CD4-positive, alpha-beta T cell treated with Interleukin-2 at 100 ng/mL for 4 hours (primary cell): ENCODE measurements around the gene DMAC2.
"Not testable (repeated sequence)": the region's sequence is repeated elsewhere in the genome, so short reads cannot be mapped to it uniquely, and the experiment has no call there.

Experiments
- DNase-seq: peaks from one replicate; pipeline ENCODE4 v3.0.0-alpha.2; 2020; ENCODE audit warnings: low spot score

Gene DMAC2

GRCh38 chr19:41422456-41422855, 17.3 kb downstream of the DMAC2 start:
- no peak for DNase-seq

GRCh38 chr19:41421973-41422372, 17.7 kb downstream of the DMAC2 start:
- DNase-seq: no peak

DNA sequence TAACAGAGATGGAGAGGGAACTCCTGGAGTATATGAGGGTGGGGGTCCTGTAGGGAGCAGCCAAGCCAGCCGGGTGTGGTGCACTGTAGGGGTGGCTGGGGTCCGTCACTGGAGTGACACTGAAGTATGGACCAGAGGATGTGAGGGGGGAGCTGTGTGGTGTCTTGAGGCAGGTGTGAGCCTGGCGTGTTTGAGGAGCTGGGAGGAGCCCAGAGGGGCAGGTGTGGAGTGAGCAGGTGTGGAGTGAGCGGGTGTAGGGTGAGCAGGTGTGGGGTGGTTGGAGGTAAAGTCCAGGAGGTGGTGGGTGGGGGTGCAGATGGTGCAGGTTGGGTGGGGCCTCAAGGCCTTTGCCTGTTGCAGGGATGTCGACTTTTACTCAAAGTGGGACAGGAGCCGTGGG, 18.4 kb downstream of the DMAC2 start:
- DNase-seq: no peak

DNA sequence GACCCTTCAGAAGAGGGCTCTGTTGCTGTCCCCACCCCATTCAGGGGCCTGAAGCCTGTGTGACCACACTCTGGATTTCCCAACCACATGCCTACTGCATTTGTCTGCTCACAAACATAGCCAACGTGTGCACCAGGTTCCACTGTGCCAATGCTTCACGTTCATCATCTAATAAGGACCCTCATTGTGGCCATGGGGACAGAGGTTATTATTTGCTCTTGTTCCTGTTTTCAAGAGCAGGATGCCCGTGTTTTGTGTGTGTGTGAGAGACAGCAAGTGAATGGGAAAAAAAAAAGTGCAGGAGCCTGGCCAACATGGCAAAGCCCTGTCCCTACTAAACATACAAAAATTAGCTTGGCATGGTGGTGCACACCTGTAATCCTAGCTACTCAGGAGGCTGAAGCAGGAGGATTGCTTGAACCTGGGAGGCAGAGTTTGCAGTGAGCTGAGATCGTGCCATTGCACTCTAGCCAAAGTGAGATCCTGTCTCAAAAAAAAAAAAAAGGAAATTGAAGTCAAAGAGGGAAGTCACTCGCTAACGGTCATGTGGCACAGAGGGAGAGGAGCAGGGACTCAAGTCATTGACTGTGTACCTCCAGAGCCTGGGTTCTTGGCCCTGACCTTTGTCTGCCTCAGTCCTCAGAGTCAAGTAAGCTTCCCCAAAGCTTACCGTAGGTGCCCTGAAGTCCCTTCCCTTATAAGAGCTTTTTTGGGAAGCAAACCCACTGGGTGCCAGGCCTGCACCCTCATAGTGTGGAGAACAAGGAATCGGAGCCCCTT, 19.4 kb downstream of the DMAC2 start:
- no peak for DNase-seq

DNA sequence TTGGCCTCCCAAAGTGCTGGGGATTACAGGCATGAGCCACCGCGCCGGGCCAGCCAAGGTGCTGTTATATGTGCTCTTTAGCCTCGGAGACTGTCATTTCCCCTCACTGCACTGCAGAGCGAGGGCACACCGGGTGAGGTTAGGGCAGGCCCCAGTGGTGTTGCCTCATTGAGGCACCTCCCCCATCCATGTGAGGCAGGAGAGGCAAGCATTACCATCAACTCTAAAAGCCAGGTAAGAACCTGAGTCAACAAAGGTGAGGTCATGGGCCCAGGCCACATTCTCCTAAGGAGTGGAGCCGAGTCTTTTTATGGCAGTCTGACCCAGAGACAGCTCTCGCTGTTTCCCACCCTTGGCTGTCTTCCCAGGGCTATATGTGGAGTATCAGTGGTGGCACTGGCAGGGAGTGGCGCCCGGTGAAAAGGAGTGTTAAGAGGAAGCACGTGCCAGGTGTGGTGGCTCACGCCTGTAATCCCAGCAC, 23.5 kb downstream of the DMAC2 start:
- no peak for DNase-seq

GRCh38 chr19:41415154-41415571, 24.5 kb downstream of the DMAC2 start:
- DNase-seq: no peak

DNA sequence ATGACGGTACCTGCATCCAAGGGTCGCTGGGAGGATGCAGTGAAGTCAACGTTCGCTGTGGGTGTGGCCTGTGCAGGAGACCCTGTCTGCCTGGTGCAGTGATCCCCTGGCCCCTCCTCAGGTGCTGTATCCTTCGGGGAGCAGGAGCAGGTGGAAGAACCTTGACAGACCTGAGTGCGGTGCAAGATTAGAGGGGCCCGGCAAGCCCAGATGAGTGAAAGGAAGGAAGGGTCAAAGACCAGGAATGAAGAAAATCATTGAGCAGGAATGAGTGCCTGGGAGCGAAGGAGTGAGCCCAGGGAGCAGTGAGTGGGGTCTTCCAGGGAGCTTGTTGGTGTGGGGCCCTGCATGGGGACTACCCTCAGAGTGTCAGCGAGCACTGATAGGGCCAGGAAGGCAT, 25.3 kb downstream of the DMAC2 start:
- no peak for DNase-seq

DNA sequence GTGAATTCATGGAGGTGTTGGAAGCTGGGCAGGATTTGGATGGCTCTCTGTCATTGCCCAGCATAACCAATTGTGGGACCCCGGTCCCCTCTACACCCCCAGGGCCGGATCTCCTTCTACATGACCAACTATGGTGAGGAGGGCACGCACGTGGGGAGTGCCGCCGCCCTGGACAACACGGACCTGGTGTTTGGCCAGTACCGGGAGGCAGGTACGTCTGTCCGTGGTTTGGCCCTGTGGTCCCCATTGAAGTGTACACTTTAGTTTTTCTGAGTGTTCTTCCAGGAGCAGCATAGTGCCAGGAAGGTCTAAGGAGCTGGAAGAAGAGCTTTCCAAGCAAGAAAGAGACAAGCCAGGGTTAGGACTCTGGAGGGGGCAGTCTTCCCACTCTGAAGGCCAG, 25.8 kb downstream of the DMAC2 start:
- DNase-seq: no peak

GRCh38 chr19:41412953-41413352, 26.8 kb downstream of the DMAC2 start:
- no peak for DNase-seq

DNA sequence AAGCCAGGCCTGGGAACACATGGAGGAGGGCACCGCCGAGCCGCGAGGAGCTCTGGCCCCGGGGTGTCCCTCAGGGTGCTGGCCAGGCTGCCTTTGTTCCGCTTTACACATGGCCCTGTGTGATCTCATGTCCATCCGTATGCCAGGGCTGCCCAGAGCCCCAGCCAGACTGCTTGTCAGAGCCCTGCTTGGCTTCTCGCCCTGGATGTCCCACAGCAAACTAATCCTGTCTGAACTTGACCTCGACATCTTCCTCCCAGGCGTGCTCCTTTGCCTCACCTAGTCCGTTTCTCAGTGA, 27.8 kb downstream of the DMAC2 start:
- DNase-seq: no peak

- no peak for DNase-seq
These were observed 28.4 kb downstream of the DMAC2 start for GRCh38 chr19:41411100-41411967.

GRCh38 chr19:41410336-41411054, 29.2 kb downstream of the DMAC2 start:
- no peak for DNase-seq

GRCh38 chr19:41409288-41409687, 30.4 kb downstream of the DMAC2 start:
- DNase-seq: no peak

- not testable (repeated sequence) for DNase-seq
These were observed 30.9 kb downstream of the DMAC2 start for GRCh38 chr19:41408846-41409245.

DNA sequence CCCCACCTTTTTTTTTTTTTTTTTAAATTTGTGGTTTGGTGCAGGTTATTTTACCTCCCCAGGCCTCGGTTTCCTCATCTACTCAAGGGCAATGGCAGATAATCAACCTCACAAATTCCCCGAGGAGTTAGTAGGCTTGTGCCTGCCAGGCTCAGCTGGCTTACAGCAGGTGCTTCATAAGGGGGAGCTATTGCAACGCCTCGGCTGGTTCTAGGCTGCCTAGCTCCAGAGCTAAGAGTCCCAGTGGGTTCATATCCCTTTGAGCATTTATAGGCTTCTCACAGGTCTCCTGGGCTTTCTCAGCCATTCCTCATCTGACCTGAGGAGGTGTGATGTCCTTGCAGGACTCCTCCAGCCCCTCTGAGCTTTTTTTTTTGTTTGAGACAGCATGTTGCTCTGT, 31.5 kb downstream of the DMAC2 start:
- no peak for DNase-seq

- DNase-seq: no peak
These were observed 32.4 kb downstream of the DMAC2 start for GRCh38 chr19:41407271-41407670.

DNA sequence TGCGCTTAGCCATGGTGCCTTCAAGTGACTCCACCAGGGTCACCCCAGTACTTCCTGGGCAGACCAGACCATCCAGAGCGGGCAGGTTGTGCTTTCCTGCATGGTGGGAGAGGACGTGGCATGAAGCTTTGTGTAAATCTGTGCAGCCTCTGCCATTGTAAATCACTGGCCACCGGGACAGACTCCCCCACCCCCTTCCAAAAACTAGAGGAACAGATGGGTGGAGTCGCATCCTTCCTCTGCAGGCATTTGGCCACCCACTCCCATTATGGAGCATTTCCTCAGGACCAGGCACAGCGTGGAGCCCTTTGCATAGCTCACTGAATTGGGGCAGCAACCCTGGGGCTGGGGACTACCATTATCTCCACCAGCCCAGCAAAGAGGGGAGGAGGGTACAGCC, 33.9 kb downstream of the DMAC2 start:
- no peak for DNase-seq

DNA sequence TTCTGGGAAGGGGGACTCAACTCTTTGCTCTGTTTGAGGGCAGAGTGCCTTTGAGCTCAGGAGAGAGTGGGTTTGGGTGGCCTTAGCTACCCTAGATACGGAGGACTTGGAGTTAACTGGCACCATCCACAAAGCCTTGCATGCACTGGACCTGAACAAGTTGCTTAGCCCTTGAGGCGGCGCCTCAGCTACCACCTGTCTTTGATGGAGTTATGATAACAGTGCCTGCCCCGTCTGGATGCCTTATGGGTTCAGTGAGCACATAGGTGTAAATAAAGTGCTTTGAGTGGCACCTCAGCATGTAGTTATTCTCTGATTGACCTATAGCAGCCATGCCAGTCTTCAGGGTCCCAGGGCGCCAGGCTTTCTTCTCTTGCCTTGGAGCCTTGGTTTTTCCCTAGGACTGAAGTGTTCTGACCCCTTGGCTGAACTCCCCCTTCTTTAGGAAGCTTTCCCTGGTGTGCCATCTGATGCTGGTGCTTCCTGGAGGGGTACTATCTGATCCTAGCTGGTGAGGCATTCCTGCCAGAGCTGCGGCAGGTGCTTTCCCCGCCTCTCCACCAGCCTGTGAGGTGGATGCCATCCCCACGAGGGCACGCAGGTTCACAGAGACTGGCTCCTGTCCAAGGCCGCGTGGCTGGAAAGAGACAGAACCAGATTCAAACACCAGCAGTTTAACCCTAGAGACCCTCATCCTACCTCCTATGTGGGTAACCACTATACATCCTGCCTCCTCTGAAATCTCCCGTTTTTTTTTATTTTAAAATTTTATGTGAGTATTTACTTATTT, 36.3 kb downstream of the DMAC2 start:
- no peak for DNase-seq

- DNase-seq: no peak
These were observed 37.7 kb downstream of the DMAC2 start for GRCh38 chr19:41402010-41402409.

- no peak for DNase-seq
These were observed 38.2 kb downstream of the DMAC2 start for GRCh38 chr19:41401483-41401882.

GRCh38 chr19:41399525-41399924, 40.2 kb downstream of the DMAC2 start:
- no peak for DNase-seq

- DNase-seq: no peak
These were observed 40.6 kb downstream of the DMAC2 start for GRCh38 chr19:41399091-41399490.
